A673 (cell line): Measurements from ENCODE around the gene ABCB6.

Source experiments
- CTCF ChIP-seq: fragments of 300-800, 200-600 bp; sonication (generic); conservative IDR thresholded peaks from 2 replicates; pipeline ENCODE4 v1.5.1; 2017; ENCODE audit warnings: low read depth, mild to moderate bottlenecking, antibody characterized with exemption, low read length, moderate library complexity, mixed read lengths
- EZH2 ChIP-seq: fragments of 200-600 bp; sonication (generic); IDR thresholded peaks from 2 replicates; pipeline ENCODE4 v1.6.1; 2017; ENCODE audit warnings: borderline replicate concordance, low read depth, mild to moderate bottlenecking, mixed read lengths, antibody characterized with exemption, low read length; ENCODE audit not compliant: poor library complexity, severe bottlenecking

DNA sequence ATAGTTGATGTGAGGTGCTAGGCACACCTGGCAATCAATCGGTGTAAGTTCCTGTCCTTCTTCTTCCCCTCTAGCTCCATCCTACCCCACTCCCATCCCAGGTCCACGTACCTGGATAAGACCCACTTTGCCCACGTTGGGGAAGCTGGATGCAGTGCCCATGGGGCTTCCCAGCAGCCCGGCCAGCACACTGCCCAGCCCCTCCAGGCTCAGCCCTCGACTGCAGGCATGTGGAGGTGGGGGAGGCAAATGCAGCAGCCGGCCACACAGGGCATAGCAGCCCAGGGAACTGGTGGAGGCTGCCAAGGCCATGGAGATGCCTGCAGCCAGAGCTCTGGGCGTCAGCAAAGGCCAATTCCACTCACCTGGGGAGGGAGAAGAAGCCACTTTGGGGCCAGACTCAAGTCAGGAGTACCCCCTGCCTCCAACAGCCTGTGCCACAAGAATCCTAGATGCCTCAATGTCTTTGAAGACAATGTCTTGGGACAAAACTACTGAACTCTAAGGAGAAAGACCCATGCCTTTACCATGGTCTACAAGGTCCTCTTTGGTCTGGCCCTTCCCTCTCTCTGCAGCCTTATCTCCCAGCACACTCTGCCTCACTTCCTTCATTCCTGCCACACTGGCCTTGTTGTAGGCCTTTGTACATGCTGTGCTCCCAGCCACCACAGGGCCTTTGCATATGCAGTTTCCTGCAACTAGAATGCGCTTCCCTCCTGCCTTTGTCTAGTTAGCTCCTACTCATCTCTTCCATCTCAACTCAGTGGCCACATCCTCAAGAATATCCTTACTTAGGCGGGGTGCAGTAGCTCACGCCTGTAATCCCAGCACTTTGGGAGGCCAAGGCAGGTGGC lies 53.5 kb downstream of the ABCB6 start:
- TF ChIP-seq CTCF (no peak), EZH2 (no peak)
